ENCODE data around the gene SUSD3. TPM values are rescaled to one million over a fixed set of nuclear protein-coding genes. Genes with fewer than 3 reads are reported as not detected.

Gene SUSD3
- polyA plus RNA-seq, 12 donors = 0.89 to 3.7 (median 1.9) TPM; not detected in 2

Other genes starting within 250 kb of the SUSD3 start
- 1 to 10 TPM in 11 of 12 donors, not detected in 1; 4.4 to 7.8 (median 5.7) TPM for gene ZNF484, start 180.7 kb upstream of the SUSD3 start, polyA plus RNA-seq (ENCODE audit: insufficient read length in 12 of 12)
- 10 to 100 TPM in 1 of 12 donors, 1 to 10 TPM in 10, not detected in 1; 2.0 to 15.7 (median 3.8) TPM for gene FGD3, start 111.2 kb upstream of the SUSD3 start, polyA plus RNA-seq (ENCODE audit: insufficient read length in 12 of 12)
- 10 to 100 TPM in 11 of 12 donors, not detected in 1; 20.7 to 34.8 (median 25.3) TPM for gene CARD19, start 37.5 kb downstream of the SUSD3 start, polyA plus RNA-seq (ENCODE audit: insufficient read length in 12 of 12)
- 10 to 100 TPM in 11 of 12 donors, not detected in 1; 19.0 to 31.9 (median 25.9) TPM for gene NINJ1, start 75.5 kb downstream of the SUSD3 start, polyA plus RNA-seq (ENCODE audit: insufficient read length in 12 of 12)
- 10 to 100 TPM in 8 of 12 donors, 1 to 10 TPM in 3, not detected in 1; 7.2 to 61.6 (median 13.9) TPM for gene WNK2, start 125.4 kb downstream of the SUSD3 start, polyA plus RNA-seq (ENCODE audit: insufficient read length in 12 of 12)